ENCODE data around the gene KCNMB3.

- TF ChIP-seq EZH2 (IDR thresholded peaks at IDR 0.05; ENCODE audit: borderline replicate concordance, insufficient read depth, low read length, poor library complexity, severe bottlenecking): no peak
- TF ChIP-seq, protein P1, sequence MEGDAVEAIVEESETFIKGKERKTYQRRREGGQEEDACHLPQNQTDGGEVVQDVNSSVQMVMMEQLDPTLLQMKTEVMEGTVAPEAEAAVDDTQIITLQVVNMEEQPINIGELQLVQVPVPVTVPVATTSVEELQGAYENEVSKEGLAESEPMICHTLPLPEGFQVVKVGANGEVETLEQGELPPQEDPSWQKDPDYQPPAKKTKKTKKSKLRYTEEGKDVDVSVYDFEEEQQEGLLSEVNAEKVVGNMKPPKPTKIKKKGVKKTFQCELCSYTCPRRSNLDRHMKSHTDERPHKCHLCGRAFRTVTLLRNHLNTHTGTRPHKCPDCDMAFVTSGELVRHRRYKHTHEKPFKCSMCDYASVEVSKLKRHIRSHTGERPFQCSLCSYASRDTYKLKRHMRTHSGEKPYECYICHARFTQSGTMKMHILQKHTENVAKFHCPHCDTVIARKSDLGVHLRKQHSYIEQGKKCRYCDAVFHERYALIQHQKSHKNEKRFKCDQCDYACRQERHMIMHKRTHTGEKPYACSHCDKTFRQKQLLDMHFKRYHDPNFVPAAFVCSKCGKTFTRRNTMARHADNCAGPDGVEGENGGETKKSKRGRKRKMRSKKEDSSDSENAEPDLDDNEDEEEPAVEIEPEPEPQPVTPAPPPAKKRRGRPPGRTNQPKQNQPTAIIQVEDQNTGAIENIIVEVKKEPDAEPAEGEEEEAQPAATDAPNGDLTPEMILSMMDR (IDR thresholded peaks at IDR 0.05; ENCODE audit: poor library complexity, severe bottlenecking): no peak
- no peak for TF ChIP-seq MXI1 (conservative IDR thresholded peaks at IDR 0.05; ENCODE audit: poor library complexity, severe bottlenecking)
- TF ChIP-seq EP300 (conservative IDR thresholded peaks at IDR 0.05; ENCODE audit: poor library complexity, severe bottlenecking): no peak
- TF ChIP-seq RAD21 (conservative IDR thresholded peaks at IDR 0.05): no peak
- TF ChIP-seq POLR2AphosphoS5 (IDR thresholded peaks at IDR 0.05): no peak
- no peak for TF ChIP-seq REST (IDR thresholded peaks at IDR 0.05; ENCODE audit: borderline replicate concordance)
- no peak for TF ChIP-seq SMC3 (conservative IDR thresholded peaks at IDR 0.05; ENCODE audit: poor library complexity)
These were observed 37.9 kb upstream of the KCNMB3 start for GRCh38 chr3:179288845-179289244.

All from neural cell (in vitro differentiated cells).